ENCODE measurements around the gene FAM120B.

The FAM120B gene

DNA sequence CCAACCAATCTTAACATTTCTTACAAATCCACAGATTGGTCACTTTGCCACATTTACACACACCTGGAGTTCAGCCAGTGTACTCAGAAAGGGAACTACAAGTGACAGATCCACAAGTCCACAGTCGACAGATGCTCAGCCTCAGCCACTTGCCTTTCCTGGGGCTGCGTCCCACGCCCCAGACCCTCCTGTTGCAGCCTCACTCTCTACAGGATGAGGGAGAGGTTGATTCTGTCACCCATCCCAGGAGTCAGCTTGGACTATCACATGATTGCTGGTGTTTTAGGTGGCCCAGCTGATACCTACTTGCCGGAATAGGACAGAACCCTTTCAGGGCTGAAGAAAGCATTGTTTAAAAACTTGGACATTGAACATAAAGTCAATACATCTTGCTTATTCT lies 108.8 kb downstream of the FAM120B start:
- FAIRE-seq (no peak), DNase-seq (ENCODE audit: insufficient read length, low spot score) (no peak)
- TF ChIP-seq, protein P1, sequence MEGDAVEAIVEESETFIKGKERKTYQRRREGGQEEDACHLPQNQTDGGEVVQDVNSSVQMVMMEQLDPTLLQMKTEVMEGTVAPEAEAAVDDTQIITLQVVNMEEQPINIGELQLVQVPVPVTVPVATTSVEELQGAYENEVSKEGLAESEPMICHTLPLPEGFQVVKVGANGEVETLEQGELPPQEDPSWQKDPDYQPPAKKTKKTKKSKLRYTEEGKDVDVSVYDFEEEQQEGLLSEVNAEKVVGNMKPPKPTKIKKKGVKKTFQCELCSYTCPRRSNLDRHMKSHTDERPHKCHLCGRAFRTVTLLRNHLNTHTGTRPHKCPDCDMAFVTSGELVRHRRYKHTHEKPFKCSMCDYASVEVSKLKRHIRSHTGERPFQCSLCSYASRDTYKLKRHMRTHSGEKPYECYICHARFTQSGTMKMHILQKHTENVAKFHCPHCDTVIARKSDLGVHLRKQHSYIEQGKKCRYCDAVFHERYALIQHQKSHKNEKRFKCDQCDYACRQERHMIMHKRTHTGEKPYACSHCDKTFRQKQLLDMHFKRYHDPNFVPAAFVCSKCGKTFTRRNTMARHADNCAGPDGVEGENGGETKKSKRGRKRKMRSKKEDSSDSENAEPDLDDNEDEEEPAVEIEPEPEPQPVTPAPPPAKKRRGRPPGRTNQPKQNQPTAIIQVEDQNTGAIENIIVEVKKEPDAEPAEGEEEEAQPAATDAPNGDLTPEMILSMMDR (IDR thresholded peaks at IDR 0.05; ENCODE audit: insufficient read depth, missing control alignments) = no peak

- DNase-seq (ENCODE audit: insufficient read length, low spot score) (no peak), FAIRE-seq (no peak)
- TF ChIP-seq, protein P1 (IDR thresholded peaks at IDR 0.05; ENCODE audit: insufficient read depth, missing control alignments) = no peak
Observed at GRCh38 chr6:170416303-170416702, 109.7 kb downstream of the FAM120B start.

GRCh38 chr6:170416959-170417606 lies 110.5 kb downstream of the FAM120B start:
- FAIRE-seq (no peak), DNase-seq (ENCODE audit: insufficient read length, low spot score) (no peak)

DNA sequence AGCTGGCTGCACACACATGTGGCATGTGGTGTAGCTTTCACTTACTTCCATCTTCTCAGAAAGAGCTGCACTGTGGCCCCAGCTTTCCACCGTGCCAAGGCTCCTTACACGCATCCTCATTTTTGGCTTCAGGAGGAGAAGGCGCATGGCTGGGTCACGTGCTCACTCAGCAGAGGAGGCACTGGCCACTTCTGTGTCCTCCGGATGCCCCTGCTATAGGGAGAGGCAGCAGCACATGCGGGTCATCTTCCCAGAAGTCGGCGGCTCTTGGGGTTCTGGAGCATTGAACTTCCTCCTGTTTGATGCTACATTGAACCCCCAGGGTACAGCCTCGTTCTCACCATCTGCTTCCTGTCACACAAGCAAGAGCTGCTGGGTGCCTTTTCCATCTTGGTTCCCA lies 111.3 kb downstream of the FAM120B start:
- TF ChIP-seq, protein P1 (IDR thresholded peaks at IDR 0.05; ENCODE audit: insufficient read depth, missing control alignments) = no peak
- no peak for FAIRE-seq
- DNase-seq (ENCODE audit: insufficient read length, low spot score) = no peak

More at GRCh38 chr6:170416959-170417606, 110.5 kb downstream of the FAM120B start:
- TF ChIP-seq, protein P1 (IDR thresholded peaks at IDR 0.05; ENCODE audit: insufficient read depth, missing control alignments) = no peak

GRCh38 chr6:170420283-170420682 lies 113.7 kb downstream of the FAM120B start:
- TF ChIP-seq, protein P1 (IDR thresholded peaks at IDR 0.05; ENCODE audit: insufficient read depth, missing control alignments) = no peak
- no peak for DNase-seq (ENCODE audit: insufficient read length, low spot score)
- FAIRE-seq = no peak

- no peak for FAIRE-seq
- TF ChIP-seq, protein P1 (IDR thresholded peaks at IDR 0.05; ENCODE audit: insufficient read depth, missing control alignments) = no peak
- no peak for DNase-seq (ENCODE audit: insufficient read length, low spot score)
Observed at GRCh38 chr6:170420791-170421776, 114.5 kb downstream of the FAM120B start.

Measured in D721Med (cell line).